Activated naive CD4-positive, alpha-beta T cell treated with anti-CD3 and anti-CD28 coated beads, Interleukin-2, amount 50 U/mL, for 16 hours (primary cell): ENCODE data around the gene SSUH2.
"Not testable (repeated sequence)": the region's sequence is repeated elsewhere in the genome, so short reads cannot be mapped to it uniquely, and the experiment has no call there.

Source experiments
- DNase-seq: peaks from one replicate; pipeline ENCODE4 v3.0.0-alpha.2; 2020

SSUH2 gene, protein sequence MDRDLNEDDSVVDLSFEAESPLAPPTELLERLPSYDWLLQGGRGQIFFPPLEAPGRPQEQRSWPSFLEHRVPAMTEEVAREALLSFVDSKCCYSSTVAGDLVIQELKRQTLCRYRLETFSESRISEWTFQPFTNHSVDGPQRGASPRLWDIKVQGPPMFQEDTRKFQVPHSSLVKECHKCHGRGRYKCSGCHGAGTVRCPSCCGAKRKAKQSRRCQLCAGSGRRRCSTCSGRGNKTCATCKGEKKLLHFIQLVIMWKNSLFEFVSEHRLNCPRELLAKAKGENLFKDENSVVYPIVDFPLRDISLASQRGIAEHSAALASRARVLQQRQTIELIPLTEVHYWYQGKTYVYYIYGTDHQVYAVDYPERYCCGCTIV

GRCh38 chr3:8644748-8645390 lies at the start of gene SSUH2:
Gene SSUH2, minus strand, starts transcription at chr3:8644798. Its CDS starts 40 bp downstream, at chr3:8644758.
- no peak for DNase-seq

DNA sequence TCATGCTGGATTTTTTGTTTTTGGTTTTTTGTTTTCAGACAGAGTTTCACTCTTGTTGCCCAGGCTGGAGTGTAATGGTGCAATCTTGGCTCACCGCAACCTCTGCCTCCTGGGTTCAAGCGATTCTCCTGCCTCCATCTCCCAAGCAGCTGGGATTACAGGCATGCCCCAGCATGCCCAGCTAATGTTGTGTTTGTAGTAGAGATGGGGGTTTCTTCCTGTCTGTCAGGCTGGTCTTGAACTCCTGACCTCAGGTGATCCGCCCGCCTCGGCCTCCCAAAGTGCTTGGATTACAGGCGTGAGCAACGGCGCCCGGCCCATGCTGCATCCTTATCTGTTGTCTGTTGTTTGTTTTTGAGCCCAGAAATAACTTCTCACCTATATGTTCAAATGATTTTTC lies 46.7 kb upstream of the SSUH2 start:
- DNase-seq = not testable (repeated sequence)

DNA sequence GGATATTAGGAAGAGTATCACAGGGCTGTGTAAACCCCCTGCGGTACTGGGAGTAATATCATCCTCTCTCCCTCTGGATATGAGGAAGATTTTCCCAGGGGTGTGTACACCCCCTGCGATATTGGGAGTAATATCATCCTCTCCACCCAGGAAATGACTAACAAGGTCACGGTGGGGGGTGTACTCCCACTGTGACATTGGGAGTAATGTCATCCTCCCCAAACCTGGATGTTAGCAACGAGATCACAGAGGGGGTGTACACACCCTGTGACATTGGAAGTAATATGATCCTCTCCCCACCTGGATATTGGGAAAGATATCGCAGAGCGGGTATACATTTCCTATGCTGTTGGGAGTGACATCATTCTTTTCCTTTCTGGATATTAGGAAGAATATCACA lies 40.4 kb upstream of the SSUH2 start:
- not testable (repeated sequence) for DNase-seq

GRCh38 chr3:8682850-8683574 lies 38.4 kb upstream of the SSUH2 start:
- DNase-seq = not testable (repeated sequence)

DNA sequence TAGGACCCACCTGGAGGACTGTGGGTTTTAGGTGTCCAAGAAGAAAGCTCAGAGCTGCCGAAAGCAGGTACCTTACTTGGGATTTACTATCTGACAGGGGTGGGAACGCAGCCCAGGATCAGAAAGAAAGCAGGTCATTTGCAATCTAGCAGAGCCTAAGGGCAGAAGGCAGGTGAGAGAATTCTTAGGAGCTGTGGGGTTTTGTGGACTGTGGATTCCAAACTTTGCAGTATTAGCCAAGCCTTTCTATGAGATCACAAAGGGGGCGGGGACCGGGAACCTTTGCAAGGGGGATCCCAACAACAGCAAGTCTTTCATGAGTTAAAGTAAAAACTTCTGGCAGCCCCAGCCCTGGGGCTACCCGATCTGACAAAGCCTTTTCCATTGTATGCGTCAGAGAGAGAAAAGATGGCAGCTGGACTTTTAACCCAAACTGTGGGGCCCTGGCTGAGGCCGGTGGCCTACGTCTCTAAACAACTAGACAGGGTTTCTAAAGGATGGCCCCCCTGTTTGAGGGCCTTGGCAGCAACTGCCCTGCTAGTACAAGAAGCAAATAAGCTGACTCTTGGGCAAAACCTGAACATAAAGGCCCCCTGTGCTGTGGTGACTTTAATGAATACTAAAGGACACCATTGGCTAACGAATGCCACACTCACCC lies 37.4 kb upstream of the SSUH2 start:
- DNase-seq = not testable (repeated sequence)

DNA sequence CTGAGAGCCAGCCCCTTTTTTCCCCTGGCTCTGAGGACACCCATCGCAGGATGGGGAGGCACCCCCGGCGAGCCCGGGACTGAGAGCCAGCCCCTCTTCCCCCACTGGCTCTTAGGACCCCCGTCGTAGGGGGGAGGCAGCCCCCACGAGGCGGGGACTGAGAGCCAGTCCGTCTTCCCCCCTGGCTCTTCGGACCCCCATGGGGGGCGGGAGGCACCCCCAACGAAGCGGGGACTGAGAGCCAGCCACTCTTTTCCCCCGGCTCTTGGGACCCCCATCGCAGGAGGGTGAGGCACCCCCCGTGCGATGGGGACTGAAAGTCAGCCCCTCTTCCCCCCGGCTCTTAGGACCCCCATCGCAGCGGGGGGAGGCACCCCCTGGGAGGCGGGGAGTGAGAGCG lies 36.8 kb upstream of the SSUH2 start:
- no peak for DNase-seq

- DNase-seq = not testable (repeated sequence)
Observed at GRCh38 chr3:8679817-8680553, 35.4 kb upstream of the SSUH2 start.

GRCh38 chr3:8678751-8679150 lies 34.2 kb upstream of the SSUH2 start:
- no peak for DNase-seq

GRCh38 chr3:8677258-8677657 lies 32.7 kb upstream of the SSUH2 start:
- DNase-seq = not testable (repeated sequence)

GRCh38 chr3:8675591-8675990 lies 31.0 kb upstream of the SSUH2 start:
- DNase-seq = not testable (repeated sequence)

DNA sequence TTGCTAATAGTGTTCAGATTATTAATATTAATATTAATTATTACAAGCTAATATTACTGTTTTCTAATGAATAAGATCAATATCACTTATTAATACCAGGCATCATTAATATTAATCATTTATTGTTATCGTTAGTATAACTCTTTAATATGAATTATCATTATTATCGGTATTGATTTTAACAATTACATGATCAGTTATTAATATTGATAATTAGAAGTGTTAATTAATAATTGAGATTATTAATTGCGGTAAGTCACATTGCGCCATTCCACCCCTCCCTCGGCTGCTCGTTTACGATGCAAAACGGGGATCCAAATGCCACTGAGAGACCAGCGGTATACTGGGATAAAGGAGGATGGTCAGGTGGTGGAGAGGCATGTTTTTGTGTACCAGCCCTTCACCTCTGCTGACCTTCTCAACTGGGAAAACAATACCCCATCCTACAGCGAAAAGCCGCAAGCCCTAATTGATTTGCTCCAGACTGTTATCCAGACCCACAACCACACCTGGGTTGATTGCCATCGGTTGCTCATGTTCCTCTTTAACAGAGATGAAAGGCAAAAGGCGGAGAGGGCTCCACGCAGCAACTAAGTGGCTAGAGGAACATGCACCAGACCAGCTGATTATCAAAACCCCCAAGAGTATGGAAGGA lies 28.6 kb upstream of the SSUH2 start:
- DNase-seq = no peak

- no peak for DNase-seq
Observed at GRCh38 chr3:8669019-8669418, 24.4 kb upstream of the SSUH2 start.

DNA sequence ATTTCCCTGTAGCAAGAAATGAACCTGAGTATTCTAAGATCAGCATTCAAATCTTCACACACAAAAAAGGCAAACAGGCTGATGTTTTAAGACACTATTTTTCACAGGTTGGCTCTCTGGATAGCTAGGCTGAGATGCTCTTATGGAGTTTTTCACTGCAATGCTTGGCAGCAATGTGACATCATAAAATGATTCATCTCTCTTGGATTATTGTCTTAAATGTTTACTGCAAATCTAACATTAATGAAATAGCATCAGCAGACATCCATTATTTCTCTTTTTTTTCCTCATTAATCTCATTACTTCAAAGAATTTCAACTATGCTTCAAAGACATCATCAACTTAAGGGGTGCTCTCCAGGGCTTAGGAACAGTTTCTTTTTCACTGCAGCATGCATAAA lies 23.6 kb upstream of the SSUH2 start:
- DNase-seq = no peak

GRCh38 chr3:8667463-8668091 lies 23.0 kb upstream of the SSUH2 start:
- no peak for DNase-seq

DNA sequence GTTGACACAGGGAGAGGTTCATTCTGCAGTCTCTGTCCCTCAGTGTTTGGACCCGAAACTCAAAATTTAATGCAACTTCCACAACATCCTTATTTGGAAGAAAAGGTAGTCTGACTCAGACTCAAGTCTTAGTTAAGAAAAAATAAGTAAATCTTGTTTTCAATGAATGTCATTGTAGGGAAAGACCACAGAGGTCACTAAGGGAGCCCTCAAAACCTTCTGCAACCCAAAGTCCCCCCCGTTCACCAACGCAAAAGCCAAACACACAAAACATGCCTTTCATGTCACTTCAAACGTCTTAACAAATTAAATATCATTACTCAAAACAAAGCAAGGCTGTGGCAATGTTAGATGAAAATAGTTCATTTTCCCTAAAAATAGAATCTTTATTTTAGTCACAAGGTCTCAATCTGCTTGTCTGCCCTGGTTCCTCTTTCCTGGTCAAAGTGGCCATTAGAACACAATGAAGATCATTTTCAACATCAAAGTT lies 20.9 kb upstream of the SSUH2 start:
- no peak for DNase-seq

- no peak for DNase-seq
Observed at GRCh38 chr3:8663177-8664061, 18.8 kb upstream of the SSUH2 start.

GRCh38 chr3:8662594-8662993 lies 18.0 kb upstream of the SSUH2 start:
- DNase-seq = no peak

DNA sequence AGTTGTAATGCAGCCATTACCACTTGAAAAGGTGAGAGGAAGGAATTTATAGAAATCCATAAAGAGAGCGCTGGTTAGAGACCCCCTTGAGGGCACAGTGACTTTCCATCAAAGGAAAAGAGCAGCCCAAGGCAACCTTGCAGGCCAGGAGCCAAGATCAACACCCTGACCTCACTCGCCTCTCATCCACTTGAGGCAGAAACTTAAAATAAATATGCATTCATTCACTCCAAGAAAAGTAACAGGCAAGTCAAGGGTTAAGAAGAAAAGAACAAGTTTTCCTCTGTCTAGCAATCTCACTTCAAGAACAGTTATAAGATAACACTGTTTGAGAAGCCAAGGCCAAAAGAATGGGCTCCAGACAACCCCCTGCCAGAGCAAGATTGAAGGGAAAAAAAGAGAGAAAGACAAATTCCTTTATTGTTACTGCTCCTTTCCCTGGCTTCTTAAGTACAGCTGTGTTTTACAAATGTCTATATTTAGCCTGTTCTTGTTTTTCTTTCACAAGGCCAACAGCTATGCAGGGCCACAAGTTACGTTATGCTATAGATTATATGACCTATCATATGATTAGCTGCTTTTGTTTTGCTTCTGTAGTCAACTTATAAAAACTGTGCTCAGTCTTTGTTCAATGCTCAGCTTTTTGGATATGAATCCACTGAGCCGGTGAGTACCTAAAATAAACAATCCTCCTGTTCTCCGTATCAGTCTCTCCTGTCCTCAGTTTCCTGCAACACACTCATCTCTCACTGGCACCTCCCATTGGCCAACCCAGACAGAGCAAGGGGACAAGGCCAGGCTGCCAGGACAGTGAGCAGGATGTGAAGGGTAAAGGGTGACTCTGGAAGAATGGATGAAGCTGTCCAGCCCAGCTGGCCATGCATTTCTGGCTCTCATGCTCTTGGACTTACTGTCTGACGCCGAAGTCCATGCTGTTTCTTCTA lies 15.8 kb upstream of the SSUH2 start:
- no peak for DNase-seq

DNA sequence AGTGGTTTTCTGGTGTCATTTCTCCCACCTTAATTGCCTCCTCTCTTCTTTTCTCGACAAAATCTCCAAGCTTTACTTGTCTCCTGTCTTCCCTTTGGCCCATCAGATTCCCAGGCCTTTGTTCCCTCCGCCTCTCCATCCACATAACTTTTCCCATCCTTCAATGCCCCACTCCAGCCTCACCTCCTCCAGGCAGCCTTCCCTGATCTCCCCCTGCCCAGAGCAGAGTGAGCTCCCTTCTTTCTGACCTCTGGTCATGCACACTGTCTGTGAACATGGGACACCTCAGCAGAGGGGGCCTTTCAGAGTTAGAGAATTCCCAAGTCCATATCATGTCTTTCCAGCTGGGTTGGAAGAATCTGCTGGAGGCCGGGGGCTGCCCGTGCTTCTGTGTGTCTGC lies 14.6 kb upstream of the SSUH2 start:
- DNase-seq = no peak
